Endodermal cell (in vitro differentiated cells): ENCODE data around the gene CDHR1. TPM values are rescaled to one million over a fixed set of nuclear protein-coding genes. Genes with fewer than 3 reads are reported as not detected.
A peak's percentile ranks its signal among the peaks of the same experiment; 100 is the strongest.

Experiments used
- DNase-seq: peaks from one replicate; pipeline ENCODE4 v3.0.0-alpha.2; 2017
- H3K27ac ChIP-seq: 2 replicates; pipeline ENCODE4 v1.5.1; 2013; ENCODE audit warnings: mild to moderate bottlenecking, low read depth, low read length, moderate library complexity
- H3K27me3 ChIP-seq: 2 replicates; pipeline ENCODE4 v1.6.1; 2013; ENCODE audit warnings: mild to moderate bottlenecking, low read length, moderate library complexity; ENCODE audit not compliant: insufficient read depth, control insufficient read depth, poor library complexity, severe bottlenecking
- H3K36me3 ChIP-seq: 2 replicates; pipeline ENCODE4 v1.7.0; 2013; ENCODE audit warnings: mild to moderate bottlenecking, low read length, moderate library complexity; ENCODE audit not compliant: control insufficient read depth, insufficient read depth
- H3K4me1 ChIP-seq: one replicate; pipeline ENCODE4 v1.7.0; 2013; ENCODE audit warnings: low read length; ENCODE audit not compliant: control insufficient read depth, insufficient read depth
- H3K4me3 ChIP-seq: 2 replicates; pipeline ENCODE4 v1.5.1; 2013; ENCODE audit warnings: mild to moderate bottlenecking, low read length, moderate library complexity
- H3K9ac ChIP-seq: 2 replicates; pipeline ENCODE4 v1.6.1; 2013; ENCODE audit warnings: mild to moderate bottlenecking, low read length, moderate library complexity; ENCODE audit not compliant: poor library complexity, severe bottlenecking; ENCODE audit errors: extremely low read depth
- H3K9me3 ChIP-seq: 2 replicates; pipeline ENCODE4 v1.6.1; 2013; ENCODE audit warnings: mild to moderate bottlenecking, low read length, moderate library complexity; ENCODE audit not compliant: control insufficient read depth
- H3K27ac Mint-ChIP-seq: 2 replicates; pipeline ENCODE4 v1.8.0; 2020; ENCODE audit warnings: mixed read lengths
- H3K27me3 Mint-ChIP-seq: 2 replicates; pipeline ENCODE4 v1.8.0; 2021; ENCODE audit warnings: mild to moderate bottlenecking, mixed read lengths; ENCODE audit not compliant: insufficient read depth
- H3K36me3 Mint-ChIP-seq: 2 replicates; pipeline ENCODE4 v1.8.0; 2020; ENCODE audit warnings: low read depth, mixed read lengths
- H3K4me1 Mint-ChIP-seq: 2 replicates; pipeline ENCODE4 v1.8.0; 2020; ENCODE audit warnings: mixed read lengths
- H3K4me3 Mint-ChIP-seq: 2 replicates; pipeline ENCODE4 v1.8.0; 2020; ENCODE audit warnings: mild to moderate bottlenecking, moderate library complexity, mixed read lengths
- H3K9me3 Mint-ChIP-seq: 2 replicates; pipeline ENCODE4 v1.8.0; 2020; ENCODE audit warnings: mild to moderate bottlenecking, mixed read lengths
- CTCF ChIP-seq: fragments of 200-600 bp; sonication (generic); conservative IDR thresholded peaks from 2 replicates; pipeline ENCODE4 v1.5.0; 2021; ENCODE audit warnings: antibody characterized with exemption, mild to moderate bottlenecking
- WGBS, 2 experiments: methylation state at CpG; one replicate each; pipeline versions ENCODE4 v1.1.5 to v1.1.7; 2013; ENCODE audit warnings: missing lambda C conversion rate in 2 of 2, mixed read lengths in 1 of 2; ENCODE audit not compliant: insufficient coverage in 1 of 2, insufficient read length in 1 of 2; 5-methylcytosine and 5-hydroxymethylcytosine counted together
- total RNA-seq, 2 donors: library from RNA; stranded (reverse); fragmentation: NEBNext Ultra II Directional in 1 of 2; extraction: Animal tissue kit (Norgen Biotek cat#: 25700) in 1 of 2; gene quantifications; 2 replicates in 1 of 2; 3 replicates in 1 of 2; pipeline ENCODE4 v1.2.1, GENCODE V29; 2021

Gene CDHR1
- total RNA-seq, 2 donors from 2014 or later, result 0.77 to 4.1 TPM

GRCh38 chr10:84198206-84198915, 4.0 kb downstream of the CDHR1 start:
- no peaks in the 10 kb centered on the region for H3K36me3 Mint-ChIP-seq
- Histone ChIP-seq H3K27me3 (peaks cover 64% of the 10 kb centered on the region), H3K36me3 (no peaks in the 10 kb centered on the region), H3K4me3 (no peak overlapping the region), H3K4me1 (no peaks in the 10 kb centered on the region), H3K9me3 (no peaks in the 10 kb centered on the region), H3K9ac (no peak overlapping the region), H3K27ac (no peak overlapping the region)
- H3K4me3 Mint-ChIP-seq, result no peak overlapping the region
- TF ChIP-seq CTCF, result no peak
- no peak overlapping the region for H3K27ac Mint-ChIP-seq
- H3K27me3 Mint-ChIP-seq, result peaks cover 55% of the 10 kb centered on the region
- peaks cover 11% of the 10 kb centered on the region for H3K4me1 Mint-ChIP-seq
- 86 to 92% methylated on average over 1 to 7 of the region's 7 CpGs for WGBS, 2 experiments
- no peaks in the 10 kb centered on the region for H3K9me3 Mint-ChIP-seq
- no peak for DNase-seq

GRCh38 chr10:84200537-84201243, 6.4 kb downstream of the CDHR1 start:
- 93 to 97% methylated on average over 6 to 11 of the region's 11 CpGs for WGBS, 2 experiments
- H3K9me3 ChIP-seq, result no peaks in the 10 kb centered on the region
- Mint-ChIP-seq H3K36me3 (no peaks in the 10 kb centered on the region), H3K4me1 (peaks cover 10% of the 10 kb centered on the region), H3K27me3 (peaks cover 35% of the 10 kb centered on the region), H3K27ac (no peak overlapping the region), H3K9me3 (no peaks in the 10 kb centered on the region), H3K4me3 (no peak overlapping the region)
- peaks cover 40% of the 10 kb centered on the region for H3K27me3 ChIP-seq
- no peak for DNase-seq
- no peak overlapping the region for H3K9ac ChIP-seq
- no peak overlapping the region for H3K4me3 ChIP-seq
- no peaks in the 10 kb centered on the region for H3K36me3 ChIP-seq
- H3K4me1 ChIP-seq, result no peaks in the 10 kb centered on the region
- no peak for TF ChIP-seq CTCF
- H3K27ac ChIP-seq, result no peak overlapping the region

- Histone ChIP-seq H3K9ac (no peak overlapping the region), H3K27me3 (peaks cover 35% of the 10 kb centered on the region), H3K4me1 (no peaks in the 10 kb centered on the region), H3K27ac (no peak overlapping the region), H3K36me3 (no peaks in the 10 kb centered on the region), H3K9me3 (no peaks in the 10 kb centered on the region), H3K4me3 (no peak overlapping the region)
- peaks cover 30% of the 10 kb centered on the region for H3K27me3 Mint-ChIP-seq
- TF ChIP-seq CTCF, result peak; percentile 67
- H3K36me3 Mint-ChIP-seq, result no peaks in the 10 kb centered on the region
- no peak for DNase-seq
- H3K9me3 Mint-ChIP-seq, result no peaks in the 10 kb centered on the region
- H3K4me1 Mint-ChIP-seq, result peaks cover 4% of the 10 kb centered on the region
- H3K4me3 Mint-ChIP-seq, result no peak overlapping the region
- WGBS, 2 experiments, result 69 to 86% methylated on average over 4 to 6 of the region's 6 CpGs
- H3K27ac Mint-ChIP-seq, result no peak overlapping the region
Measured at GRCh38 chr10:84201244-84201606, 6.9 kb downstream of the CDHR1 start.
